OCI-LY3 (cell line): ENCODE results near the gene PHACTR3.
A peak's percentile ranks its signal among the peaks of the same experiment; 100 is the strongest.

Experiments
- H2AFZ ChIP-seq: fragments of 200-600, 300-600 bp; shearing (Covaris generic); 2 replicates; pipeline ENCODE4 v1.6.0; 2014; ENCODE audit warnings: antibody characterized with exemption, low read depth, low read length
- H3K27ac ChIP-seq: fragments of 200-600, 300-600 bp; sonication (generic); 2 replicates; pipeline ENCODE4 v1.5.1; 2014; ENCODE audit warnings: mild to moderate bottlenecking, low read length, moderate library complexity, mixed read lengths
- H3K27me3 ChIP-seq: fragments of 200-600, 300-600 bp; sonication (generic); 2 replicates; pipeline ENCODE4 v1.6.1; 2014; ENCODE audit warnings: low read depth, low read length, mixed read lengths
- H3K36me3 ChIP-seq: fragments of 200-600, 300-600 bp; sonication (generic); replicated peaks from 2 replicates; pipeline ENCODE3; 2014; ENCODE audit warnings: low read depth, low read length, mixed read lengths
- H3K4me1 ChIP-seq: fragments of 300-600, 200-600 bp; sonication (generic); 2 replicates; pipeline ENCODE4 v1.6.1; 2014; ENCODE audit warnings: low read length, mixed read lengths
- H3K4me2 ChIP-seq: fragments of 200-600, 300-600 bp; sonication (generic); 2 replicates; pipeline ENCODE4 v1.6.1; 2014; ENCODE audit warnings: low read length, mixed read lengths
- H3K4me3 ChIP-seq: fragments of 300-600, 200-600 bp; sonication (generic); 2 replicates; pipeline ENCODE4 v1.5.1; 2014; ENCODE audit warnings: antibody characterized with exemption, mild to moderate bottlenecking, low read length, moderate library complexity
- H3K79me2 ChIP-seq: fragments of 300-600, 200-600 bp; shearing (Covaris generic); 2 replicates; pipeline ENCODE4 v1.6.1; 2014; ENCODE audit warnings: mild to moderate bottlenecking, low read length, mixed read lengths
- H3K9ac ChIP-seq: fragments of 300-600, 200-600 bp; shearing (Covaris generic); 2 replicates; pipeline ENCODE4 v1.6.0; 2014; ENCODE audit warnings: mild to moderate bottlenecking, low read length, moderate library complexity
- H3K9me3 ChIP-seq: fragments of 200-600, 300-600 bp; shearing (Covaris generic); 2 replicates; pipeline ENCODE4 v1.6.1; 2014; ENCODE audit warnings: low read length, mixed read lengths; ENCODE audit not compliant: insufficient read depth
- H4K20me1 ChIP-seq: fragments of 200-600, 300-600 bp; sonication (generic); 2 replicates; pipeline ENCODE4 v1.6.1; 2016; ENCODE audit warnings: low read length, mixed read lengths; ENCODE audit not compliant: insufficient read depth
- CTCF ChIP-seq: fragments of 200-600, 300-600 bp; sonication (generic); IDR thresholded peaks from 2 replicates; pipeline ENCODE4 v1.5.1; 2014; ENCODE audit warnings: antibody characterized with exemption, low read length, low read depth
- EZH2phosphoT487 ChIP-seq: fragments of 200-600 bp; shearing (Covaris generic); IDR thresholded peaks from 2 replicates; pipeline ENCODE4 v1.6.1; 2018; ENCODE audit warnings: antibody characterized with exemption, mixed run types, low read depth

Gene PHACTR3

GRCh38 chr20:59745201-59745600 lies 140.9 kb downstream of the PHACTR3 start:
- no peak overlapping the region for H3K27ac ChIP-seq
- no peak overlapping the region for H3K4me2 ChIP-seq
- H3K79me2 ChIP-seq: no peaks in the 10 kb centered on the region
- H3K4me1 ChIP-seq: no peaks in the 10 kb centered on the region
- no peak for TF ChIP-seq EZH2phosphoT487
- no peak for TF ChIP-seq CTCF
- H3K9ac ChIP-seq: no peak overlapping the region
- H3K27me3 ChIP-seq: peaks cover 45% of the 10 kb centered on the region
- H2AFZ ChIP-seq: no peak overlapping the region
- no peaks in the 10 kb centered on the region; the same call in 1 of the 2 replicates for H4K20me1 ChIP-seq
- no peak overlapping the region for H3K4me3 ChIP-seq
- no peaks in the 10 kb centered on the region for H3K9me3 ChIP-seq
- no peaks in the 10 kb centered on the region for H3K36me3 ChIP-seq

GRCh38 chr20:59745716-59746115 lies 141.4 kb downstream of the PHACTR3 start:
- H3K27ac ChIP-seq: no peak overlapping the region
- H3K4me3 ChIP-seq: no peak overlapping the region
- H3K9ac ChIP-seq: no peak overlapping the region
- no peak overlapping the region for H3K4me2 ChIP-seq
- H3K9me3 ChIP-seq: no peaks in the 10 kb centered on the region
- no peaks in the 10 kb centered on the region for H3K36me3 ChIP-seq
- no peaks in the 10 kb centered on the region for H3K4me1 ChIP-seq
- peaks cover 5% of the 10 kb centered on the region; the same call in 1 of the 2 replicates for H4K20me1 ChIP-seq
- peaks cover 49% of the 10 kb centered on the region for H3K27me3 ChIP-seq
- no peak for TF ChIP-seq CTCF
- TF ChIP-seq EZH2phosphoT487: no peak
- H3K79me2 ChIP-seq: no peaks in the 10 kb centered on the region
- no peak overlapping the region for H2AFZ ChIP-seq

GRCh38 chr20:59746155-59746554 lies 141.8 kb downstream of the PHACTR3 start:
- no peak overlapping the region for H3K9ac ChIP-seq
- H3K27me3 ChIP-seq: peaks cover 52% of the 10 kb centered on the region
- H4K20me1 ChIP-seq: peaks cover 6% of the 10 kb centered on the region; the same call in 1 of the 2 replicates
- TF ChIP-seq CTCF (no peak), EZH2phosphoT487 (no peak)
- H3K4me1 ChIP-seq: no peaks in the 10 kb centered on the region
- no peak overlapping the region for H2AFZ ChIP-seq
- no peak overlapping the region for H3K4me2 ChIP-seq
- H3K36me3 ChIP-seq: no peaks in the 10 kb centered on the region
- H3K79me2 ChIP-seq: no peaks in the 10 kb centered on the region
- no peak overlapping the region for H3K4me3 ChIP-seq
- no peaks in the 10 kb centered on the region for H3K9me3 ChIP-seq
- no peak overlapping the region for H3K27ac ChIP-seq

GRCh38 chr20:59747671-59748515 lies 143.6 kb downstream of the PHACTR3 start:
- peaks cover 17% of the 10 kb centered on the region for H3K4me1 ChIP-seq
- peaks cover 69% of the 10 kb centered on the region for H3K27me3 ChIP-seq
- no peaks in the 10 kb centered on the region for H3K9me3 ChIP-seq
- no peak overlapping the region for H3K9ac ChIP-seq
- H3K27ac ChIP-seq: no peak overlapping the region
- H3K4me3 ChIP-seq: no peak overlapping the region
- TF ChIP-seq CTCF: peak; percentile 19
- no peak for TF ChIP-seq EZH2phosphoT487
- no peaks in the 10 kb centered on the region for H3K36me3 ChIP-seq
- H3K79me2 ChIP-seq: no peaks in the 10 kb centered on the region
- no peak overlapping the region for H2AFZ ChIP-seq
- H4K20me1 ChIP-seq: peaks cover 22% of the 10 kb centered on the region
- H3K4me2 ChIP-seq: no peak overlapping the region
